Ecto neural progenitor cell (in vitro differentiated cells): ENCODE measurements around the gene GPX1.
"Not testable (repeated sequence)": the region's sequence is repeated elsewhere in the genome, so short reads cannot be mapped to it uniquely, and the experiment has no call there.

Experiments used
- DNase-seq: peaks from one replicate; pipeline ENCODE4 v3.0.0-alpha.2; 2018; ENCODE audit warnings: low spot score

Gene GPX1

DNA sequence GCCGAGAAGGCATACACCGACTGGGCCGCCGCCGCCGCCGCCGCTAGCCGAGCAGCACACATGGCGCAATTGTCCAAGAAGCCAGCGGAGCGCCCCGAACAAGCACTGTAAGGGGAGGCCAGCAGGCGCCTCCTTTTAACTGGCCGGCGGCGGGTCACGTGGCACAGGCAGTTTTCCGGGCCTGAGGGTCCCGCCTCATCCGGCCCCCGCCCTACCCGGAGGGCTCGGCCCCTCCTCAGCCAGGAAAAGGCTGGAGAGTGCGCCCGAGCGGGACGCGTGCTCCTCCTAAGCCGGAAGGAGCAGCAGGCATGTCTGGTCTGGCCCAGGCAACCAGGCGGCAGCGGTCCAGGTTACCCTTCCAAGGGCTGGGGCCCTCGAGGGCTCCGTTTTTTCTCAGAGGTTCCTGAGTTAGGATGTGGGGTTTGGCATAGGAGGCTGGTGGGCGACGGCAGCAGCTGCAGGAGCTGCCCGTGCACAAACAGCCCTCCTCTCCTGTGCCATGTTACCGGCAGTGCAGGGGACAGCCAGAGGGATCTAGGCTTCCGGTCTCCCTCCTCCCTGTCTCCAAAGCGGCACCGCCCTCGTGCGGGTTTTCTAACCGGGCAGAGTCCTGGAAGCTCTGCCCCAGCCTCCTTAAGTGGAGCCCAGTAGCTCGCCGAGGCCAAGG lies at the start of gene GPX1:
TSS of gene GPX1 (minus strand) at position 137 of the 667 bp plus-strand sequence. CDS start at position 62, 75 bp downstream.
- DNase-seq: peak; percentile 98

DNA sequence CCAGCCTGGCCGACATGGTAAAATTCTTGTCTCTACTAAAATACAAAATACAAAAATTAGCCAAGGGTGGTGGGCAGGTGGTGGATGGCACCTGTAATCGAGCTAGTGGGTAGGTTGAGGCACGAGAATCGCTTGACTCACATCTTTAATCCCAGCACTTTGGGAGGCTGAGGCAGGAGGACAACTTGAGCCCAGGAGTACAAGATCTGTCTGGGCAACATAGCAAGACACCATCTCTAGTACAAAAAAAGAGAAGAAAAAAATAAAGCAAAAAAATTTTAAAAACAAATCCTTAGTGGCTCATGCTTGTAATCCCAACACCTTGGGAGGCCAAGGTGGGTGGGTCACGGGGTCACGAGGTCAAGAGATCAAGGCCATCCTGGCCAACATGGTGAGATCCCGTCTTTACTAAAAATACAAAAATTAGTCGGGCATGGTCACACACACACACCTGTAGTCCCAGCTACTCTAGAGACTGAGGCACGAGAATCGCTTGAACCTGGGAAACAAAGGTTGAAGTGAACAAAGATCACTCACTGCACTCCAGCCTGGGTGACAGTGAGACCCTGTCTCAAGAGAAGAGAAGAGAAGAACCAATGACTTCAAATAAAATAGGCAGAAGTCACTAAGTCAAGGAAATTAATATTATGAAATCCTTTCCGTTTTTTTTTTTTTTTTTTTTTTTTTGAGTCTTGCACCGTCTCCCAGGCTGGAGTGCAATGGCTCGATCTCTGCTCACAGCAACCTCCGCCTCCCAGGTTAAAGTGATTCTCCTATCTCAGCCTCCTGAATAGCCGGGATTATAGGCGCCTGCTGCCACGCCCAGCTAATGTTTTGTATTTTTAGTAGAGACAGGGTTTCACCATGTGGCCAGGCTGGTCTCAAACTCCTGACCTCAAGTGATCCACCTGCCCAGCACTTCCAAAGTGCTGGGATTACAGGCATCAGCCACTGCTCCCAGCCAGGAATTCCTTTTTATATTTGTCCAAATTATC lies 48.7 kb upstream of the GPX1 start:
- no peak for DNase-seq

- not testable (repeated sequence) for DNase-seq
Measured at GRCh38 chr3:49405570-49405969, 47.4 kb upstream of the GPX1 start.

GRCh38 chr3:49403891-49404290 lies 45.7 kb upstream of the GPX1 start:
- no peak for DNase-seq

- no peak for DNase-seq
Measured at GRCh38 chr3:49401766-49402165, 43.6 kb upstream of the GPX1 start.

DNA sequence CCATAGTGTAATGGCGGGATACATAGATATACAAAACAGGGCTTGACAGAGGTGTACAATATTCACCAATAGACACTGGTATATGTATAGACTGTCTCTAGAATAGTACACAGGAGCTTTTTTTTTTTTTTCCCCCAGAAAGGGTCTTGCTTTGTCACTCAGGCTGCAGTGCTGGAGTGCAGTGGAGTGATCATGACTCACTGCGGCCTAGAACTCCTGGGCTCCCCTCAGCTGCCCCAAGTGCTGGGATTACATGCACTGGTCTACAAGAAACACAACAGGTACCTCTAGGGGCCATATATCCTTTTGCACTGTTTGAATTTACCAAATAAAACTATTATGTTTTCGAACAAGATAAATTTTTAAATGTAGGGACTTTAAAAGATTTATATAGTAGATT lies 41.3 kb upstream of the GPX1 start:
- DNase-seq: no peak

GRCh38 chr3:49397470-49397869 lies 39.3 kb upstream of the GPX1 start:
- no peak for DNase-seq

DNA sequence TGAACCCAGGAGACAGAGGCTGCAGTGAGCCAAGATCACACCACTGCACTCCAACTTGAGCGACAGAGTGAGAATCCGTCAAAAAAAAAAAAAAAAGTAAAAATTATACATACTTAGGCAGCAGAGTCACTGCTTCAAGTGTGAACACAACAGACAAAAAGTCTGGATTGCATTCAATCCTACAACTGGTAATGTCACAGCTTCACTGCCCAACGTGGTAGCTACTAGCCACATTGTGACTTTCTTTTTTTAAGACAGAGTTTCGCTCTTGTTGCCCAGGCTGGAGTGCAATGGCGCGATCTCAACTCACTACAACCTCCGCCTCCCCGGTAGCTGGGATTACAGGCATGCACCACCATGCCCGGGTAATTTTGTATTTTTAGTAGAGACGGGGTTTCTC lies 33.2 kb upstream of the GPX1 start:
- DNase-seq: not testable (repeated sequence)

GRCh38 chr3:49389297-49389696 lies 31.1 kb upstream of the GPX1 start:
- DNase-seq: no peak

- DNase-seq: no peak
Measured at GRCh38 chr3:49388289-49388820, 30.2 kb upstream of the GPX1 start.

GRCh38 chr3:49387721-49388120 lies 29.6 kb upstream of the GPX1 start:
- no peak for DNase-seq

DNA sequence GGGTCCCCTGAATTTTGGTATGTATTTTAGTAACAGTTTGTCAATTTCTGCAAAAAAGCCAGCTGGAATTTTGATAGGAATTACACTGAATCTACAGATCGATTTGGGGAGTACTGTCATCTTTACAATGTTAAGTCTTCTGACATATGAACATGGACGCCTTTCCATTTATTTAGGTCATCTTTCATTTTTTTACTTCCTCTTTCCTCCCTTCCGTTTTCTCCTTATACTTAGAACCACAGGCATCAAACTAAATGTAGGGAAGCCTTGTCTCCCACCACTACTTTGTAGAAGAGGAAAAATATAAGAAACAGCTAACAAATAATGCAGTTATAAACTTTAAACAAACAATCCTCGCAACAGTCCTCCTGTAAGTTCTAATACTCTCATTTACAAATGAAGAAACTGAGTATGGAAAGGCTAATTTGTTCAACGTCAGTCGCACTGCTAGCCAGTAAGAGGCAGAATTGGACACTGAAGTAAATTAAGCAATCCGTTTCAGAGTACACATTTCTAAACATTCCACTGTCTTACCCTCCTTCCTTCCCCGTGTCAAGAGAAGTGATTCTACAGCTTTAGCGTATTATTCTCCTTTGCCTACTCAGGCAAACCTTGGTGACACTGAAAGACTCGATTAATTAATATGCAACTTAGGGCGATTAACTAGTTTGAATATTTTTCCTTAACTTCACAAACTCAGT lies 28.1 kb upstream of the GPX1 start:
- no peak for DNase-seq

DNA sequence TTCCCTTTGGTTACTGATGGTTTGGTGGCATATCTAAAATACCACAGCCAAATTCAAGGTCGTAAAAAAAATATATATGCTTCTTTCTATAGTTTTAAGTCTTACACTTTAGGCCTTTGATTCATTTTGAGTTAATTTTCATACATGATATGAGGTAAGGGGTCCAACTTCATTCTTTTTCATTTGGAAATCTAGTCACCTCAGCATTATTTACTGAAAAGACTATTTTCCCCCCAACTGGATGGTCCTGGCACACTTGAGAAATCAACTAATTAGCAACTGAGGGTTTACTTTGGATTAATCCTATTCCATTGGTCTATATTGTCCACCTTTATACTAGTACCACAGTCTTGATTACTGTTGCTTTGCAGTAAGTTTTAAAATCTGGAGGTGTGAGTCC lies 27.5 kb upstream of the GPX1 start:
- DNase-seq: no peak

GRCh38 chr3:49383387-49383786 lies 25.2 kb upstream of the GPX1 start:
- no peak for DNase-seq

GRCh38 chr3:49378249-49378895 lies 20.2 kb upstream of the GPX1 start:
- DNase-seq: no peak

DNA sequence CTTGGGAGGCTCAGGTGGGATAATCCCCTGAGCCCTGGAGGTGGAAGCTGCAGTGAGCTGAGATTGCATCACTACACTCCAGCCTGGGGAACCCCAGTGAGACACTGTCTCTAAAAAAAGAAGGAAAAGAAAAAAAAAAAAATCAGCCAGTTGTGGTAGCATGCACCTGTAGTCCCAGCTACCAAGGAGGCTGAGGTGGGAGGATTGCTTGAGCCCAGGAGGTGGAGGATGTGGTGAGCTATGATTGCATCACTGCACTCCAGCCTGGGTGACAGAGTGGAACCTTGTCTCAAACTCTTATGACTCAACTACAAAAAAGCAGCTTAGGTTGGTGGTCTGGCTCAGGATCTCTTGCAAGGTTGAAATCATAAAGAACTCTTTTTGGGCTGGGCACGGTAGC lies 19.3 kb upstream of the GPX1 start:
- no peak for DNase-seq

DNA sequence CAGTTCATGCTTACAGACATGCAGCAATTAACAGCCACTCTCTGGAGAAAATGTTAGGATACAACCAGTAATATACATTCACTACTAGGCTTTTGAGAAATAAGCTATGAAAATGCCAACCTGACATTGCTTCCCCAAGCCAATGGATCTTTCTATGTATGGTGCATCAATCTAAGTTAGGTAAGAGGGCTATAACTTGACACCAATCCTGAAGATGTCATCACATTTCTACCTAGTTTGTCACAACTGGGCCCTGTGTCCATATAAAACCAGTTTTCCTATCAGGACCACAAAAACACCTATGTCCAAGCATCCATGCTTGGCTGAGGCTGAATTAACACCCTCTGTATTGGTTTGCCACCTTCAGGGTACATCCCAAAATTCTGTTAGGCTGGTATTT lies 13.8 kb upstream of the GPX1 start:
- no peak for DNase-seq

DNA sequence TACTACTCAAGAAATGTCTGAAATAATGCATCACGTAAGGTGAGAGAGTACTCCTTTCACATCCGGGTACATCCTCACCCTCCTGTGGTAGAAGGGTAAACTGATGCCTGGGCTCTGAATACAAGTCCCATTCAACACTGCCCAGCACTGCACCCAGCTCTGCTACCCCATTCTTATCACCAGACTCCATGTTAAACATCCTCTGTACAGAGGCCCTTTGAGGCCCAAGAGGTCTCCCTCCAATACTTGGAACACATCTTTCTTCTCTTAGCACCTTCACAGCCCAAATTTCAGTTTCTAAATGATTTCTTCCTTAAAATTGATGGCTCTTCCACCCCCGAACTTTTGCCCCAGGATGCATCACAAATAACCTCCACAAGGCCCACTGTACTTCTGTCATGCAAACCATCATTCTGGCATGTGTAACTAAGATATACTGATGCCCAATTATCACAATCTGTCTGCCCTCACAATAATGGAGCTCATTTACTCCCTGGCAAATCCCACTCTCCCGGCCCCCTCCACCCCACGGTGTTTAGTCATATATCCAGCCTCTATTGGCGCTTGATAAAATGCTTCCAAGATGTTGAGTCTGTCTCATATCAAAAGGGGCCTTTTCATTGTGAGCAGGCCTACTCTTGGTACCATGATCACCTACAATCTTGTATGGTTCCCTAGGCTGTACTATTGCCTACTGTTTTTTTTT lies 12.6 kb upstream of the GPX1 start:
- DNase-seq: no peak

GRCh38 chr3:49362561-49362960 lies 4.4 kb upstream of the GPX1 start:
- DNase-seq: no peak

DNA sequence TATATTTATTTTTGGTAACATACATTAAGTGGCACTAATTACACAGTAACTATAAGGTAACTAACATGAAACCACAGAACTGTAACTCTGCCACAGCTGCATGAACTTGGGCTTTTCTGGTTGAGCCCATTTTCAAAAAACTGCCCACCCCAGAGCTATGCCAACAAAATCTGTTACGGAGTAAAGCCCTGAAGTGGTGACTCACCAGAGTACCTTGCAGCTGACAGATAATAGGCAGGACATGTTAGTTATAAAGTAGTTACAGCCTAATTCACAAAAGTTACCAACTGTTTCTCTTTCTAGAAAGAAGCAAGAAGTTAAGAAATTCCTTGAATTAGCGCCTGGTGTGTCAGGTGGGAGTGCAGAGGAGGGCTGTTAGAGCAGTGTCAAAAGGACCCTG lies 1.5 kb upstream of the GPX1 start:
- DNase-seq: no peak

DNA sequence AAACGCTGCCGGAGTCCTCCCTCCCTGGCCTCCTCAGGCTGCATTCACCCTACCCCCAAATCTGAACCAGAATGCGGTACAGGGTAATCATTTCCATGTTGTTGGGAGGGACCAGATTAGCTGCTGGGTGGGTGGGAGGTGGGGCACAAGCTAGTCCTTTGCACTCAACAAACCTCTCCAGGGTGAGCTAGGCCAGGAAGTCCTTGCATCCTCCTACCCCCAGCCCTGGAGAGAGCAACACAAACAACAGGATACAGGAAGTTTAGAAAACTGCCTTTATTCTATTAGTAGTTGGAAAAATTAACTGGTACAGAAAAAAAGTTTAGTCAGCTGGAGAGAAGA lies 702 bp upstream of the GPX1 start:
- no peak for DNase-seq
